Measurements from ENCODE around the gene PDE3A. TPM values are rescaled to one million over a fixed set of nuclear protein-coding genes. Genes with fewer than 3 reads are reported as not detected.
"Not testable (repeated sequence)": the region's sequence is repeated elsewhere in the genome, so short reads cannot be mapped to it uniquely, and the experiment has no call there.

The PDE3A gene
- polyA plus RNA-seq (ENCODE audit: insufficient read length): 7.9 TPM

DNA sequence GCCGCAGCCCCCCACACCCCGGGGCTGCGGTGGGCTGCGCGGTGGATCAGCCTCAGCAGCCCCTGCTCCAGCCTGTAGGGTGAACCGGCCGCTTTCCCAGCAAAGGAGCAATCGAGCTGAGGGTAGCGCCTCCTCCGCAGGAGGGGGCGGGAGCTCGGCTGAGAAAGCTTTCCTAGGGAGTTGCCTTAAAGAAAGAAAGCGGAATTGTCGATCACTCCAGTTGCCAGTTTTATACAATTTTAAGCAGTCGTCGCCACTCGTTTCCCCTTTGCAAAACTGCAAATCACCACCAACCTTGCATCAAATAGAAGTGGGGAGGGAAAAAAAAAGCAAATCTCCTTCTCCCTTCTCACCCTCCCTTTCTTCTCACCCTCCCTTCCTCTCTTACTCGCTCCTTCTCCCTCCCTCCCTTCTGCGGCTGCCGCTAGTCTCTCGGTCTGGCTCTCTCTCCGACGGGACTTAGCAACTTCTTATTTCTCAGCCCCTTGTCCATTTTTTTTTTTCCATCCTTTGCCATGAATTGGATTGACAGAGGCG, at the start of gene PDE3A:
PDE3A (plus strand) TSS at position 424 of the 537 bp plus-strand sequence. CDS start 748 bp downstream, outside the sequence.
- peak; percentile 75 for DNase-seq (ENCODE audit: low read depth)

DNA sequence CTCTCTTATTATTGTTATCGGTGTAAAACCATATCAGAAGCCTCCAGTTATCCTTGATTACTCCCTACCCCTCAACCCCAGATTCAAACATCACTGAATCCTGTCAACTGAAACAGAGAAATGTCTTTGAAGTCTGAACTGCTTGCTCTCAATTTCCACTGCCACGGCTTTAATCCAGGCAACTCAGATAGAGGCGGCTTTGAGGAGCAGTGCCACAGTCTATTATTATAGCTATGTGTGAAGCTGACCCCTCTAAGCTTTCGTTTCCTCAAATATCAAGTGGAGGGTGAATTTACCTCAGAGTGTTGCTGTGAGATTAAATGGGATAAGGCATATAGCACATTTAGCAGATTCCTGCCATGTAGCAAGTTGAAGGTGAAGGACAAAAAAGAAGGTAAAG, 49.0 kb upstream of the PDE3A start:
- DNase-seq (ENCODE audit: low read depth): no peak

DNA sequence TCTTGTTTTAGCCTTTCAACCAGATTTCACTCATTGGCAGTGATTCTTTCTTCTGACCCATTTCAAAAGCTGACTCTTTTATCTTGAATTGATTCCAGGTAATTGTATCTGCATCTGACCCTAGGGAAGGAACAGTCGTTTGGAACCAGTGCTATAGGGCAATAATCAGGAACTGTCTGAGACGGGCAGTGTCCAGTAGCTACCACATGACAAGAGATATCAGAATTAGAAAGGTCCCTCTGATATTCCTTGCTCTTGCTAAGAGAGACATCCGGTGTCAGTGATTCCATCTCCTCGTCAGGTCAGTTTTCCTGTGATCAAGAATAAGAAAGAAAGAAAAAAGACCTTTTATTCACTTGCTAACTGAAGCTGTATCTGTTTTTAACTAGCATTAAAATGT, 47.8 kb upstream of the PDE3A start:
- DNase-seq (ENCODE audit: low read depth): no peak

DNA sequence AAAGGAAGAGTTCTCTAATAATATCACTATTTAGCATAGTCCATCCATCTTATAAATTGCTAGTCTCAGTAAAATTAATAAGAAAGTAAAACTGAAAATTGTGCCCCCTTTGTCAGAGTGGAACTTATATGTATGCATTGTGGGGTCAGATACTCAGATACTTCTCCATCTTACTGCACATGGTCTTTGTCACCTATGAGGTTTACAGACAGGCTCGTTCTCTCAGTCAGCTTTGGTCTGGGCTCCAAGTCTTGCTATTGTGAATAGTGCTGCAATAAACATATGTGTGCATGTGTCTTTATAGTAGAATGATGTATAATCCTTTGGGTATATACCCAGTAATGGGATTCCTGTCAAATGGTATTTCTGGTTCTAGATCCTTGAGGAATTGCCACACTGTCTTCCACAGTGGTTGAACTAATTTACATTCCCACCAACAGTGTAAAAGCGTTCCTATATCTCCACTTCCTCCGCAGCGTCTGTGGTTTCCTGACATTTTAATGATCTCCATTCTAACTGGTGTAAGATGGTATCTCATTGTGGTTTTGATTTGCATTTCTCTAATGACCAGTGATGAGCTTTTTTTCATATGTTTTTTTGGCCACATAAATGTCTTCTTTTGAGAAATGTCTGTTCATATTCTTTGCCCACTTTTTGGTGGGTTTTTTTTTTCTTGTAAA, 37.4 kb upstream of the PDE3A start:
- DNase-seq (ENCODE audit: low read depth): not testable (repeated sequence)

DNA sequence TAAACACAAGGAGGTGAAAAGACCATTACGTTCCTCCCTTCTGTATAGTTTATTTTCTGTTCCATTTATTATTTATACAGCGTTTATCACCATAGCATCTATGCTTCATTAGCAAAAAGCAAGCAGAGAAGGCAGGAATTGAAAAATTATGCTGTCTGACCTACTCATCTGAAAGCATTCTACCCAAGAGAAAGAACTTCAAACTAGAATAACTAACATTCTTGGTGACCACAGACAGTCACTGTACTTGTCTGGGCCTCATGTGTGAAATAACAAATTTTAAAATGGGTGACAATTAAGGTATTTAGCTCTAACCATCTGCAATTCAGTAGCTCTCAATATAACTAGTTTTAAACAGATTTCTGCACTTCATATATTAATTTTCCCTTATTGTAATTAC, 29.3 kb upstream of the PDE3A start:
- no peak for DNase-seq (ENCODE audit: low read depth)

DNA sequence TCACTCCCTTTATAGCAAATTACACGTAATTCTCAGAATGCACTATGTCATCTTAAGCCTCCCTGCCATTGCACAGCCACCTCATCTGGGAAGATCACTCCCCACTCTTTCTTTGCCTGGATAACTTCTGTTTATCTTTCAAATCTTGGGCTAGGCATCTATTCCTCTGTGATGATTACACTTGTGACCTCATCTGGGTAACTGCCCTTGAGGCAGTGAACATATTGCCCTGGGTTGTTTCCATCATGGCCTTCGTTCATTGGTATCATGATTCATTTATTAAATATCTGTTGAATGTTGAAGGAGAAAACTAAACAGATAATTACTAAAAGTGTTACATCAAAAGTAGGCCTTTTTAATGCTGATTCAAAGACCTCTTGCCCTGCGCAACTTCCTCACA, 26.2 kb upstream of the PDE3A start:
- DNase-seq (ENCODE audit: low read depth): no peak

DNA sequence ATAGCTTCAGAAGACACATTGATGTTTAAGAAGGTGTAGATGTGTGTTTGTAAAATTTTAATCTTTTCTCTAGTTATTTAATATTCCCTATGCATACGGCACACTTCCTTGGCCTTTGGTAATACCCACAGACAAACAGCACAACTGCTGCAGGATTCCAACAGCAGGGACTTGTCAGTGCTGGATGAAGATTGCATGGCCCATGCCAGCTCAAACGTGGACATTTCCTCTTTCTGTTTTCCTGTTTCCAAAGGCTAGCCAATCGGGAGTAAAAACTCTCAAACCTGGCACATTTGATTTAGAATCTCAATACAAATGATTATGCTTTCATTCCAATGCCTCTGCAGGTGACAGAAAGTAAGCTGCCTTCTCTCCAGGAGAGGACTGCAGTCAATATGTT, 22.5 kb upstream of the PDE3A start:
- no peak for DNase-seq (ENCODE audit: low read depth)

DNA sequence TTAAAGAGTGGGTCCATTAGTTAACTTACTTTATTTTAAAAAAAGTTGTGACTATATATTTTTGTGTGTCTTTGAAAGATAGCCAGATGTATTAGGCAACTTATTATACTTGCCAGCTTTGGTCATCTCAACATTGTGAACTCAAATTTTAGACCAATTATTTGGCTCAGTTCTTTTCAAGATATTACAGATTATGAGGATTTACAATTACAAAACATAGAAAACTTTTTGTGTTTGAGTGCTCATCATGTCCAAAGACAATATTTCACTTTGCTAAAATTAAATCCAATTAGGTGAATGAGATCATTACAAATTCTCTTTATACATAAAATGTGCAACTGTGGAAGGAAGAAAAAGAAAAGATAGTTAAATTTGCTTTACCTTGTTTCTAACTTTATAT, 18.3 kb upstream of the PDE3A start:
- DNase-seq (ENCODE audit: low read depth): no peak

DNA sequence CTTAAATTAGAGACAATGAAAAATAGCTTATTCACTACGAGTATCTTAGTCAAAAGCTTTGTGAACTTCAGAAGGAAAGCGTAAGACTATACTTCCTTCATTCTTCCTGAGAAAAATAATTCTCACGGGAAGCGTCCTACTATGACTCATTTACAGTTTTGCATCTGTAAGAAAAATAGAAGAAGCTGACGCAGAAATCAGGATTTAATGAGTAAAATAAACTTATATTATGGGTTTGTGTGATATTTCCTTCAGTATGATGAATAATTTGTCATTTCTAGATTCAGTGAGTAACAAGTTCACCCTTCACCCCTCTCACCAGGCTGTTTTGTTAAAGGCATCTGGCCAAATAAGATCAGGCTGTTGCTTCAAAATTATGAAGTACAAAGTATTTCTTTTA, 17.8 kb upstream of the PDE3A start:
- DNase-seq (ENCODE audit: low read depth): no peak

DNA sequence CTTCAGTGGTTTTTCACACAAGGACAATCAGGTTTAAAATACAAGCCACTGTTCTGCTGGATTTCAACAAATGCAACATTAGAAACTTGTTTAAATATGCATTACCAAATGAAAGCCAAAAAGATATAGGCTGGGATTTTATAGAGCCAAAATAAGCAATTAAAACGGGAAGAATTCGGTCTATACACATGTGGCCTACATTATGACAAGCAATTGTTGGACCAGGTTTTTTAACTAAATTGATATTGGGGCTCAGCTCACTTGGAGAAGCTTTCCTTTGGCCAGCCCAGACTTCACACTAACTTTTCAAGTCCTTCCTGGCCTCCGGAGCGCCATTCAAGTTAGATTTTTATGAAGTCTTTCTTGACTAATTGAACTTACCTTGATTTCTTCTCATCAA, 16.9 kb upstream of the PDE3A start:
- DNase-seq (ENCODE audit: low read depth): no peak

DNA sequence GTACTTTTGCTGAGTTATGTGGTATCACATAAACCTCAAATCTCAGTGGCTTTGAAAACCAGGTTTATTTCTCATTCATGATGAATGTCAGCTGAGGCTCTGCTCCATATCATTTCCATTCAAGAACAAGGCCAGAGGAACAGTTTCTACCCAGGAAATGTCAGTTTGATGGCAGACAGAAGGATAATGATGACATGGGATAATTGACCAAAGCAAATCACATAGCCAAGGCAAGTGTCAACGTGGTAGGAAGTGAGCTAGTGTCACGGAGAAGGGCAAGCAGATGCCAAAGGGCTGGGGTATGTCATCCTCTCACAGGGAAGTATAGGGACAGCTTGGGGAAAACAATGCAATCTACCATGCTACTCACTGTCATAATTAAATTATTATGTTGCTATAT, 12.3 kb upstream of the PDE3A start:
- DNase-seq (ENCODE audit: low read depth): no peak

DNA sequence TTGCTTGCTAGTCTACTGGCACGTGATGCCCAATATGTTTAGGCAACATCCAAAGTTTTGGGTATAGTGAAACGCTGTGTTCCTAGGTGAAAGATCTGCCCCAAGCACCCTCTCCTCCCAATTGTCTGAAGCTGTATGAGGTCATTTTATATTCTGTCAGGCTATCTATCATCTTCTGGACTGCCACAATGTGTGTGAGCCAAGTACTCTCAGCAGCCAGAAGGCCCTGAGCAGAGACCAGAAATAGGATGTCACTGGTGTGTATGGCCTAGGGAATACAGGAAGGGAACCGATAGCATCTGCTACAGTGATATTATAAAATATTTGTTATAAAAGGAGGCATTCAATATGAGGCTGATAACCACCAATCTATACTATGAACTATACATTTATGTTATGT, 7.9 kb upstream of the PDE3A start:
- no peak for DNase-seq (ENCODE audit: low read depth)

DNA sequence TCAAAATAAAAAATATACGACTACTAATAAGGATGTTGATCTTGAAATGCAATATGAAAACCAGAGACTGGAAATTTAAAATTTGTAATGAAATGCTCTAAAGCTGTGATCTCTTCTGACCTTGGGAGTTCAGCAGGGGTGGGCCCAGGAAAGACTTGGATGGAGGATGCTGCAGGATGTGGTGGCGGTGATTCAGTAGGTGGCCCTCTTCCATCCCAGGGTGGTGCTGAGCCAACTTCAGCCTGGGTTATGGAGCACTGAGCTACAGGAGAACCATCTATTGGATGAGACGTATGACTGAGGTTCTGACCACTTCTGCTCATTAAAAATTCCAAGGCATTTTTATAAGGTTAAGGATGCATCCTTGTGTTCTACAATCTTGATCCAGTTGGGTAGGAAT, 6.9 kb upstream of the PDE3A start:
- no peak for DNase-seq (ENCODE audit: low read depth)

DNA sequence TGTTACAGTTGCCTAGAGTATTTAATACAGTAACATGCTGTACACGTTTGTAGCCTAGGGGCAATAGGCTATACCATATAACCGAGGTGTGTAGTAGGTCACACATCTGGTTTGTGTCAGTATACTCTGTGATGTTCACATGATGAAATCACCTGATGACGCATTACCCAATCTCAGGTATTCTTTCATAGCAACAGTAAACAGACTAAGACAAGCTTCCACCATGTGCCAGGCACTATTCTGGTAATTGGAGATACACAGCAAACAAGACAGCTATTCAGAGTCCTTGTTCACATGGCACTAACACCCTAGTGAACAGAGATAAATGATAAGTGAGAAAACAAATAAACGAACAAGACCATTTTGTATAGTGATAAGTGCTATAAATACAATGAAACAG, 3.8 kb upstream of the PDE3A start:
- no peak for DNase-seq (ENCODE audit: low read depth)

DNA sequence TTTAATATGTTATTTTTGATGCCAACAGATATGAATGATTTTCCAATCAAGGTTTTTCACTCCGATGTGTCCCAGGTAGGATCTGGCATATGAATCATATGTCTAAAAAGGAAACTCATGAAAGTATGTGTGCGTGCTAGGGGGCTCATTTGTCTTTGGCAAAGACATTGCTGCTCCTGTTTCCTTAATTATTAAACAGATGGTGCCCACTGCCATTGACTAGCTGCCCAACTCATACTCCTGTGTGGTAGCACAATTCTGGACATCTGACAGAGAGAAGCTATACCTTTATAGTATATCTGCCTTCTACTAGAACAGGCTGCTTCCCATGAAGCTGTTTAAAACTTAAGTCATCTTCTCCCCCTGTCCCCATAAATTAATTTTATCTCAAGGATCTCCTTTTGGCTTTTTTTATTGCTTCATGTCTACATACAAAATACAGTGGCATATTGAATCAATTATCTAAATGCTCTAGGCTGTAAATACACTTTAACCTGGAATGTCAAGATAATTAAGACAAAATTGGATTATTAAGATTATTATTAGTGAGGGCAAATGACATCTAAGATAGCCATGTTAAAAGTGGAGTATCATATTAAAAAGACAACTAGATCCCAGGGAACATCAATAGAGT, 1.4 kb upstream of the PDE3A start:
- DNase-seq (ENCODE audit: low read depth): no peak

DNA sequence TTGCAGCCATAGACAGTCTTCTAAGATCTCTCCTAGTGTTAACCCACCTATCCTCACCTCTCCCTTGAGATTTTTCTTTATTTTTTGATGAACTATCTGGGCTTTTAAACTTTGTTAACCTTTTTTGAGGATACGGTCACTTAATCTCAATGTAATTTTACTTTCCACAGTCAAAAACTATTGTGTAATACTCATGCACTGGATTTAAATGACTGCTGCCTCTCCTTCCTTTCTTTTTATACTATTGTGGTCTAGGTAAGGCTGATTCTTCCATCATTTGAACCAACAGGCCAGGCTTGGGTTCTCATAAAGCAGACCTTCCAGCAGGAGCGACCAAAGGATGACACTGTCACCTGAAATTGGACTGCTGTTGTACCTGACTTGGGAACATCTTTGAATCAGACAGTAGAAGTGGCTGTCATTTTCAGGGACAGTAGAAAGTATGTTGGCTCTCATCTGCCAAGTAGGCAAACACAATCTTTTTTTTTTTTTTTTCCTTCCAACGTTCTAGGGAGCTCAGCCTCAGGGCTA, 689 bp upstream of the PDE3A start:
- no peak for DNase-seq (ENCODE audit: low read depth)

DNA sequence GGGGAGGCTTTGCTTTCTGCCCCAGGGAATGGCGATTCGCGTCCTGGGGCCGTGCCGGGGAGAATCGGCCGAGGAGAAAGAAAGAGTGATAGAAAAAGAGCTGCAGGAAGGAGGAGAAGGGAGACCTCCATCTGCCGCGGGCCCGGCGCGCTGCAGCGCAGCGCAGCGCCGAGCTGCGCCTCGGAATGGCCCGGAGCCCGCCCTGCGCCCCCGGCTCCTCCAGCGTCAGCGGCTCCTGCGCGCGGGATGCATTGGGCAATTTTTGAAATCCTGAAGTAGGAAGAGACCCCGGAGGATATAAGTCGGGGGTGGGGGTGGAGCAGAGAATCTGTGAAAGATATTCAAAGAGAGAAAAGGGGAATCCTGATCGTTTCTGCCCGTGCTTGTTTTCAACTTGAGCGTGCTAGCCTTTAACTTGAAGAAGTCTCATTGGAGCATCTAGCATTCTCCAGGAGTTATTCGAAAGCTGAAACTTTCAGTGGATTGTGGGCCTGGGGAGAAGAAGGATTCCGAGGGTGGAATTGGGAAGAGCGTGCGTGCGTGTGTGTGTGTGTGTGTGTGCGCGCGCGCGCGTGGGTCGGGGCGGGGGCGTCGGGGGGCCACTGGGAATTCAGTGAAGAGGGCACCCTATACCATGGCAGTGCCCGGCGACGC, 441 bp downstream of the PDE3A start:
- no peak for DNase-seq (ENCODE audit: low read depth)

DNA sequence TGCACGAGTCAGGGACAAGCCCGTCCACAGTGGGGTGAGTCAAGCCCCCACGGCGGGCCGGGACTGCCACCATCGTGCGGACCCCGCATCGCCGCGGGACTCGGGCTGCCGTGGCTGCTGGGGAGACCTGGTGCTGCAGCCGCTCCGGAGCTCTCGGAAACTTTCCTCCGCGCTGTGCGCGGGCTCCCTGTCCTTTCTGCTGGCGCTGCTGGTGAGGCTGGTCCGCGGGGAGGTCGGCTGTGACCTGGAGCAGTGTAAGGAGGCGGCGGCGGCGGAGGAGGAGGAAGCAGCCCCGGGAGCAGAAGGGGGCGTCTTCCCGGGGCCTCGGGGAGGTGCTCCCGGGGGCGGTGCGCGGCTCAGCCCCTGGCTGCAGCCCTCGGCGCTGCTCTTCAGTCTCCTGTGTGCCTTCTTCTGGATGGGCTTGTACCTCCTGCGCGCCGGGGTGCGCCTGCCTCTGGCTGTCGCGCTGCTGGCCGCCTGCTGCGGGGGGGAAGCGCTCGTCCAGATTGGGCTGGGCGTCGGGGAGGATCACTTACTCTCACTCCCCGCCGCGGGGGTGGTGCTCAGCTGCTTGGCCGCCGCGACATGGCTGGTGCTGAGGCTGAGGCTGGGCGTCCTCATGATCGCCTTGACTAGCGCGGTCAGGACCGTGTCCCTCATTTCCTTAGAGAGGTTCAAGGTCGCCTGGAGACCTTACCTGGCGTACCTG, 1.1 kb downstream of the PDE3A start:
- DNase-seq (ENCODE audit: low read depth): no peak

DNA sequence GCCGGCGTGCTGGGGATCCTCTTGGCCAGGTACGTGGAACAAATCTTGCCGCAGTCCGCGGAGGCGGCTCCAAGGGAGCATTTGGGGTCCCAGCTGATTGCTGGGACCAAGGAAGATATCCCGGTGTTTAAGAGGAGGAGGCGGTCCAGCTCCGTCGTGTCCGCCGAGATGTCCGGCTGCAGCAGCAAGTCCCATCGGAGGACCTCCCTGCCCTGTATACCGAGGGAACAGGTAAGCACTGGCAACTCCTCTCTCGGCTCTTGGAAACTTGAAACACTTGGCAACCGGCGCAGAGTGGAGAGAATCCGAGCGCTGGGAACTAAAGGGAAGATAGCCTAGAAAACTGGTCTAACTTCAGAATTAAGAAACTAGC, 1.7 kb downstream of the PDE3A start:
- no peak for DNase-seq (ENCODE audit: low read depth)

DNA sequence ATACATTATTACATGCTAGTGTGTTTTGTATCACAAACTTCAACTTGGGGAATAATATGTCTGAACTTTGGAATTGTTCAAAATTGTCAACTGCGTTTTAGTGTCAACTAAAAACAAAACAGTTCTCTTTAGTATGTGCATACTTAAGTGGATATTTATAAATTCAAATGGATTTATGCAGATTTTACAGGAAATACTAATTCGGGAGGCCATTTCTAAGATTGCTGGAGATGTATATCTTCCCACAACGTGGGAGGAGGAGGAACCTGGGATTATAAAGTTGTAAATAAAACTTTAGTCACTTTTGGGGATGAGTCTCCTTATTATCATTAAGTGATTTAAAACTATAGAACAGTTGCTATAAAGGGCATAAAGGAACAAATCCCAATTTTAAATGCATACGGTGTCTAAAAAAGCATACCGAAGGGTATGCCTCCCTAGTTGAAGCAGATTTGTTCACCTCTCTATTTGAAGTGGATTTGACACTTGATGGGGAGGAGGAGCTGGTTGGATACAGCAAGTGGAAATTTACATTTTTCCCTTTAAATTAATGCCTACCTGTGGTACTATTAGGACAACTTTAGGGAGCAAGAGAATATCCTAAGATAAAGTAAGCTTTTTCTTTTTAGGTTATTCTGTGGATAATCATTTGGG, 2.7 kb downstream of the PDE3A start:
- DNase-seq (ENCODE audit: low read depth): no peak

DNA sequence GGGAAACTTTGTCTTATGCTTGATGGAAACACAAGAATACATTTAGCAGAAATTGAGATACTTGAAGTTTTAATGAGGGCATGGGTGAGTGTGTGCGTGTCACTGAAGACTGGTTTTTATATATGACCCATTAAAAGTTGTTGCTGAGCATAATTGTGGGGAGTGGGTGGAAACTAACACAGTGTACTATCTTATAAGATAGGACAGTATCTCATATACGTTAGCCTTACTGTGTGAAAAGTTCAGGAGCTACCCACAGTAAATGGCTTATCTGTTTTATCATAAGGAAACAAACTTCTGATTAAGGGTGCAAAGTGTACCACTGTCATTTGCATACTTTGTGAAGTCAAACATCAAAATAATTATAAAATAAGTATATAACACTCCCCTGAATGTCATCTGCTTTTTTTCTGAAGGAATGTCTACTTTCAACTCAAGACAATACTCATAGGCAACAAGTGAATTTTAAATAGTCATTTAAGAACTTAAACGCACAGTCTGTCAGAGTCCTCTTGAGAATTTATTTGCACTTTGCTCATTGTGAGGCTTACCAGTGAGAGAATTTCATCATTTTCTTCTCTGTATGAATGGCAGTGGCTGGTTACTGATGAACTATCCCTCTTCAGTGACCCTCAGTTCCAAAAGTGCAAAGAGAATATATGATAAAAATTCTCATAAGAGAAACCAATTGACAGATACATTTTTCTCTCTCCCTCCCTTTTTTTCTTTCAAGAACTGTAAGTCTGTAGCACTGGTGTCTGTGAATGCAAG, 4.2 kb downstream of the PDE3A start:
- no peak for DNase-seq (ENCODE audit: low read depth)
